Measurements from ENCODE around the gene E2F4.

GRCh38 chr16:67236563-67237395 lies 44.8 kb downstream of the E2F4 start:
- TF ChIP-seq CTCF (IDR thresholded peaks at IDR 0.05) (no peak), POLR2AphosphoS5 (IDR thresholded peaks at IDR 0.05) (no peak)
